ENCODE measurements around the gene CAPN7. TPM values are rescaled to one million over a fixed set of nuclear protein-coding genes. Genes with fewer than 3 reads are reported as not detected.

CAPN7 gene
- total RNA-seq, 6 experiments from 2014 or later, result 23.8 to 27.9 (median 26.4) TPM

GRCh38 chr3:15266510-15267376, 60.7 kb downstream of the CAPN7 start:
- TF ChIP-seq CTCF (IDR thresholded peaks at IDR 0.05), result no peak
- no peak for DNase-seq
- H3K27ac Mint-ChIP-seq, result no peak overlapping the region; the same call in 1 of the 2 replicates
- no peaks in the 10 kb centered on the region for H3K36me3 Mint-ChIP-seq (ENCODE audit: low read depth)
- peaks cover 29% of the 10 kb centered on the region for H3K4me1 Mint-ChIP-seq (ENCODE audit: low read depth)
- H3K9me3 Mint-ChIP-seq, result no peaks in the 10 kb centered on the region
- no peak overlapping the region for H3K4me3 Mint-ChIP-seq
- H3K27me3 Mint-ChIP-seq (ENCODE audit: insufficient read depth), result no peaks in the 10 kb centered on the region; the same call in none of the 2 replicates

- Mint-ChIP-seq H3K4me3 (no peak overlapping the region), H3K4me1 (ENCODE audit: low read depth) (peaks cover 29% of the 10 kb centered on the region), H3K27ac (no peak overlapping the region), H3K27me3 (ENCODE audit: insufficient read depth) (no peaks in the 10 kb centered on the region; the same call in none of the 2 replicates), H3K36me3 (ENCODE audit: low read depth) (no peaks in the 10 kb centered on the region), H3K9me3 (no peaks in the 10 kb centered on the region)
- no peak for DNase-seq
- TF ChIP-seq CTCF (IDR thresholded peaks at IDR 0.05), result no peak
Observed at GRCh38 chr3:15267502-15267901, 61.5 kb downstream of the CAPN7 start.

GRCh38 chr3:15268033-15268631, 62.1 kb downstream of the CAPN7 start:
- Mint-ChIP-seq H3K36me3 (ENCODE audit: low read depth) (no peaks in the 10 kb centered on the region), H3K4me1 (ENCODE audit: low read depth) (peaks cover 29% of the 10 kb centered on the region), H3K9me3 (no peaks in the 10 kb centered on the region), H3K27me3 (ENCODE audit: insufficient read depth) (no peaks in the 10 kb centered on the region; the same call in none of the 2 replicates), H3K27ac (peak overlapping the region; percentile 98; the same call in 1 of the 2 replicates), H3K4me3 (no peak overlapping the region)
- peak; percentile 97 for TF ChIP-seq CTCF (IDR thresholded peaks at IDR 0.05)
- peak; percentile 74 for DNase-seq

- TF ChIP-seq CTCF (IDR thresholded peaks at IDR 0.05), result no peak
- peak; percentile 98 for DNase-seq
- Mint-ChIP-seq H3K9me3 (no peaks in the 10 kb centered on the region), H3K4me3 (peak overlapping the region; percentile 73), H3K27ac (peak overlapping the region; percentile 98), H3K36me3 (ENCODE audit: low read depth) (no peaks in the 10 kb centered on the region), H3K4me1 (ENCODE audit: low read depth) (peaks cover 29% of the 10 kb centered on the region), H3K27me3 (ENCODE audit: insufficient read depth) (no peaks in the 10 kb centered on the region; the same call in none of the 2 replicates)
Observed at GRCh38 chr3:15269091-15269989, 63.3 kb downstream of the CAPN7 start.

- Mint-ChIP-seq H3K9me3 (no peaks in the 10 kb centered on the region), H3K4me3 (no peak overlapping the region), H3K36me3 (ENCODE audit: low read depth) (no peaks in the 10 kb centered on the region; the same call in 1 of the 2 replicates), H3K27me3 (ENCODE audit: insufficient read depth) (no peaks in the 10 kb centered on the region; the same call in none of the 2 replicates), H3K27ac (no peak overlapping the region), H3K4me1 (ENCODE audit: low read depth) (peaks cover 41% of the 10 kb centered on the region)
- DNase-seq, result no peak
- no peak for TF ChIP-seq CTCF (IDR thresholded peaks at IDR 0.05)
Observed at GRCh38 chr3:15271030-15271429, 65.0 kb downstream of the CAPN7 start.

Measured in HFFc6 (cell line).